Adipocyte (in vitro differentiated cells): ENCODE results near the gene HTR2A.

Experiments used
- DNase-seq: peaks from one replicate; pipeline ENCODE4 v3.0.0-alpha.2; 2015; ENCODE audit warnings: low read depth
- H3K27me3 ChIP-seq: replicated peaks from 2 replicates; pipeline ENCODE4 v1.7.0; 2013; ENCODE audit warnings: mild to moderate bottlenecking, low read length, moderate library complexity; ENCODE audit not compliant: control insufficient read depth, insufficient read depth
- H3K36me3 ChIP-seq: 2 replicates; pipeline ENCODE4 v1.7.0; 2013; ENCODE audit warnings: low read length, mild to moderate bottlenecking, moderate library complexity; ENCODE audit not compliant: control insufficient read depth, insufficient read depth, severe bottlenecking
- H3K4me1 ChIP-seq: 2 replicates; pipeline ENCODE4 v1.7.0; 2013; ENCODE audit warnings: mild to moderate bottlenecking, low read length, moderate library complexity; ENCODE audit not compliant: control insufficient read depth, insufficient read depth
- H3K4me3 ChIP-seq: 2 replicates; pipeline ENCODE4 v1.7.0; 2013; ENCODE audit warnings: mild to moderate bottlenecking, low read length, moderate library complexity
- H3K9ac ChIP-seq: 2 replicates; pipeline ENCODE4 v1.7.0; 2013; ENCODE audit warnings: mild to moderate bottlenecking, low read length, moderate library complexity
- H3K9me3 ChIP-seq: 2 replicates; pipeline ENCODE4 v1.7.0; 2013; ENCODE audit warnings: mild to moderate bottlenecking, low read length, moderate library complexity; ENCODE audit not compliant: control insufficient read depth

The HTR2A gene

GRCh38 chr13:46868091-46868490, 28.8 kb downstream of the HTR2A start:
- Histone ChIP-seq H3K4me1 (peaks cover 6% of the 10 kb centered on the region), H3K9ac (no peak overlapping the region), H3K27me3 (no peaks in the 10 kb centered on the region), H3K36me3 (no peaks in the 10 kb centered on the region), H3K4me3 (no peak overlapping the region), H3K9me3 (no peaks in the 10 kb centered on the region)
- DNase-seq = no peak

- DNase-seq = peak; percentile 37
- Histone ChIP-seq H3K4me1 (peaks cover 6% of the 10 kb centered on the region), H3K9me3 (no peaks in the 10 kb centered on the region), H3K4me3 (no peak overlapping the region), H3K36me3 (no peaks in the 10 kb centered on the region), H3K9ac (no peak overlapping the region), H3K27me3 (no peaks in the 10 kb centered on the region)
Measured at GRCh38 chr13:46866150-46866549, 30.7 kb downstream of the HTR2A start.

- Histone ChIP-seq H3K9ac (no peak overlapping the region), H3K9me3 (no peaks in the 10 kb centered on the region), H3K4me1 (peaks cover 13% of the 10 kb centered on the region), H3K4me3 (no peak overlapping the region), H3K27me3 (no peaks in the 10 kb centered on the region), H3K36me3 (no peaks in the 10 kb centered on the region)
- no peak for DNase-seq
Measured at GRCh38 chr13:46864941-46865340, 31.9 kb downstream of the HTR2A start.

GRCh38 chr13:46861959-46862358, 34.9 kb downstream of the HTR2A start:
- H3K9ac ChIP-seq = no peak overlapping the region
- H3K9me3 ChIP-seq = no peaks in the 10 kb centered on the region
- no peaks in the 10 kb centered on the region for H3K36me3 ChIP-seq
- no peak for DNase-seq
- no peaks in the 10 kb centered on the region for H3K27me3 ChIP-seq
- no peak overlapping the region for H3K4me3 ChIP-seq
- peaks cover 13% of the 10 kb centered on the region for H3K4me1 ChIP-seq

GRCh38 chr13:46860722-46861121, 36.1 kb downstream of the HTR2A start:
- Histone ChIP-seq H3K4me3 (no peak overlapping the region), H3K9ac (peak overlapping the region; percentile 17), H3K27me3 (no peaks in the 10 kb centered on the region), H3K4me1 (peaks cover 8% of the 10 kb centered on the region), H3K36me3 (no peaks in the 10 kb centered on the region), H3K9me3 (no peaks in the 10 kb centered on the region)
- DNase-seq = no peak

- Histone ChIP-seq H3K9ac (no peak overlapping the region), H3K36me3 (no peaks in the 10 kb centered on the region), H3K9me3 (no peaks in the 10 kb centered on the region), H3K4me1 (peaks cover 8% of the 10 kb centered on the region), H3K4me3 (no peak overlapping the region), H3K27me3 (no peaks in the 10 kb centered on the region)
- DNase-seq = no peak
Measured at GRCh38 chr13:46858776-46859175, 38.1 kb downstream of the HTR2A start.

GRCh38 chr13:46858163-46858562, 38.7 kb downstream of the HTR2A start:
- Histone ChIP-seq H3K9ac (no peak overlapping the region), H3K4me3 (no peak overlapping the region), H3K4me1 (peaks cover 8% of the 10 kb centered on the region), H3K9me3 (no peaks in the 10 kb centered on the region), H3K27me3 (no peaks in the 10 kb centered on the region), H3K36me3 (no peaks in the 10 kb centered on the region)
- no peak for DNase-seq

- no peak overlapping the region for H3K4me3 ChIP-seq
- H3K4me1 ChIP-seq = peaks cover 8% of the 10 kb centered on the region
- no peaks in the 10 kb centered on the region for H3K27me3 ChIP-seq
- no peak for DNase-seq
- no peaks in the 10 kb centered on the region for H3K9me3 ChIP-seq
- no peaks in the 10 kb centered on the region for H3K36me3 ChIP-seq
- no peak overlapping the region for H3K9ac ChIP-seq
Measured at GRCh38 chr13:46855664-46856063, 41.2 kb downstream of the HTR2A start.

GRCh38 chr13:46855166-46855565, 41.7 kb downstream of the HTR2A start:
- no peak overlapping the region for H3K9ac ChIP-seq
- no peaks in the 10 kb centered on the region for H3K9me3 ChIP-seq
- no peaks in the 10 kb centered on the region for H3K27me3 ChIP-seq
- peaks cover 6% of the 10 kb centered on the region for H3K4me1 ChIP-seq
- DNase-seq = no peak
- no peak overlapping the region for H3K4me3 ChIP-seq
- no peaks in the 10 kb centered on the region for H3K36me3 ChIP-seq

GRCh38 chr13:46852168-46852567, 44.7 kb downstream of the HTR2A start:
- H3K9me3 ChIP-seq = no peaks in the 10 kb centered on the region
- H3K4me3 ChIP-seq = no peak overlapping the region
- H3K27me3 ChIP-seq = no peaks in the 10 kb centered on the region
- H3K36me3 ChIP-seq = no peaks in the 10 kb centered on the region
- H3K4me1 ChIP-seq = peaks cover 6% of the 10 kb centered on the region
- H3K9ac ChIP-seq = no peak overlapping the region
- no peak for DNase-seq

GRCh38 chr13:46850214-46850613, 46.6 kb downstream of the HTR2A start:
- Histone ChIP-seq H3K4me1 (peaks cover 16% of the 10 kb centered on the region), H3K27me3 (no peaks in the 10 kb centered on the region), H3K9me3 (no peaks in the 10 kb centered on the region), H3K36me3 (no peaks in the 10 kb centered on the region), H3K9ac (no peak overlapping the region), H3K4me3 (no peak overlapping the region)
- DNase-seq = no peak

- no peaks in the 10 kb centered on the region for H3K36me3 ChIP-seq
- no peaks in the 10 kb centered on the region for H3K27me3 ChIP-seq
- no peak for DNase-seq
- H3K4me3 ChIP-seq = no peak overlapping the region
- H3K9ac ChIP-seq = no peak overlapping the region
- peaks cover 23% of the 10 kb centered on the region for H3K4me1 ChIP-seq
- H3K9me3 ChIP-seq = no peaks in the 10 kb centered on the region
Measured at GRCh38 chr13:46846726-46847125, 50.1 kb downstream of the HTR2A start.
